Stimulated activated CD4-positive, alpha-beta T cell treated with anti-CD3 and anti-CD28 coated beads, Interleukin-12 subunit alpha, Interleukin-12 subunit beta, amount 100 ng/mL, for 48 hours (primary cell): ENCODE measurements around the gene INO80.
A peak's percentile ranks its signal among the peaks of the same experiment; 100 is the strongest.

ENCODE experiments used
- DNase-seq, 3 donors: peaks; one replicate each; pipeline ENCODE4 v3.0.0-alpha.2; 2020; ENCODE audit warnings: low read depth in 2 of 3, low spot score in 1 of 3

Gene INO80

GRCh38 chr15:40932649-40933516, 183.2 kb downstream of the INO80 start:
- DNase-seq = no peak

GRCh38 chr15:40932156-40932555, 183.9 kb downstream of the INO80 start:
- DNase-seq = no peak

GRCh38 chr15:40931300-40932142, 184.6 kb downstream of the INO80 start:
- no peak for DNase-seq

- peak in 2 of 3 donors; percentile 45 to 46 for DNase-seq
Measured at GRCh38 chr15:40930430-40931299, 185.4 kb downstream of the INO80 start.

GRCh38 chr15:40929660-40930429, 186.2 kb downstream of the INO80 start:
- no peak for DNase-seq
